NCI-H2081 treated with DMSO at 0.1 percent for 48 hours (cell line): ENCODE results near the gene CCDC50.

ENCODE experiments used
- DNase-seq: peaks from one replicate; lab custom pipeline; 2025; lab: John Stamatoyannopoulos, UW

Gene CCDC50

GRCh38 chr3:191424881-191425280 lies 95.7 kb downstream of the CCDC50 start:
- no peak for DNase-seq

GRCh38 chr3:191425322-191425734 lies 96.1 kb downstream of the CCDC50 start:
- no peak for DNase-seq

- DNase-seq, result no peak
These were observed 97.1 kb downstream of the CCDC50 start for GRCh38 chr3:191426311-191426710.

- no peak for DNase-seq
These were observed 99.0 kb downstream of the CCDC50 start for GRCh38 chr3:191428177-191428576.

- no peak for DNase-seq
These were observed 100.9 kb downstream of the CCDC50 start for GRCh38 chr3:191430103-191430502.

- no peak for DNase-seq
These were observed 102.1 kb downstream of the CCDC50 start for GRCh38 chr3:191431160-191431822.

GRCh38 chr3:191432162-191432561 lies 103.0 kb downstream of the CCDC50 start:
- no peak for DNase-seq

- DNase-seq, result no peak
These were observed 104.8 kb downstream of the CCDC50 start for GRCh38 chr3:191434024-191434423.

- no peak for DNase-seq
These were observed 106.8 kb downstream of the CCDC50 start for GRCh38 chr3:191435981-191436380.

- DNase-seq, result no peak
These were observed 109.1 kb downstream of the CCDC50 start for GRCh38 chr3:191438150-191438814.

- no peak for DNase-seq
These were observed 111.3 kb downstream of the CCDC50 start for GRCh38 chr3:191440532-191440931.

- no peak for DNase-seq
These were observed 112.5 kb downstream of the CCDC50 start for GRCh38 chr3:191441687-191442086.

GRCh38 chr3:191444569-191444968 lies 115.4 kb downstream of the CCDC50 start:
- DNase-seq, result no peak
